HG03442 (cell line): ENCODE measurements around the gene PIK3AP1.

Source experiments
- ATAC-seq: cut with Tn5 transposase; IDR thresholded peaks from one replicate; pipeline ENCODE4 v1.9.1; 2021; ENCODE audit warnings: mild to moderate bottlenecking, moderate library complexity; ENCODE audit not compliant: unreplicated experiment

Gene PIK3AP1

GRCh38 chr10:96646301-96646700 lies 74.0 kb downstream of the PIK3AP1 start:
- no peak for ATAC-seq

GRCh38 chr10:96645191-96645721 lies 75.1 kb downstream of the PIK3AP1 start:
- no peak for ATAC-seq

GRCh38 chr10:96643920-96644319 lies 76.4 kb downstream of the PIK3AP1 start:
- ATAC-seq, result no peak

GRCh38 chr10:96642973-96643372 lies 77.3 kb downstream of the PIK3AP1 start:
- ATAC-seq, result no peak

- no peak for ATAC-seq
Measured at GRCh38 chr10:96642530-96642929, 77.8 kb downstream of the PIK3AP1 start.

GRCh38 chr10:96641396-96642295 lies 78.7 kb downstream of the PIK3AP1 start:
- no peak for ATAC-seq

- no peak for ATAC-seq
Measured at GRCh38 chr10:96639899-96640298, 80.4 kb downstream of the PIK3AP1 start.

- no peak for ATAC-seq
Measured at GRCh38 chr10:96638696-96639095, 81.6 kb downstream of the PIK3AP1 start.

- no peak for ATAC-seq
Measured at GRCh38 chr10:96638120-96638519, 82.2 kb downstream of the PIK3AP1 start.

- no peak for ATAC-seq
Measured at GRCh38 chr10:96637709-96638108, 82.6 kb downstream of the PIK3AP1 start.

GRCh38 chr10:96636551-96636950 lies 83.8 kb downstream of the PIK3AP1 start:
- no peak for ATAC-seq

- no peak for ATAC-seq
Measured at GRCh38 chr10:96632974-96633710, 87.2 kb downstream of the PIK3AP1 start.

- ATAC-seq, result no peak
Measured at GRCh38 chr10:96627292-96627691, 93.0 kb downstream of the PIK3AP1 start.

- ATAC-seq, result no peak
Measured at GRCh38 chr10:96626795-96627194, 93.5 kb downstream of the PIK3AP1 start.

- ATAC-seq, result no peak
Measured at GRCh38 chr10:96625173-96625572, 95.1 kb downstream of the PIK3AP1 start.

- no peak for ATAC-seq
Measured at GRCh38 chr10:96622013-96622787, 98.1 kb downstream of the PIK3AP1 start.

- ATAC-seq, result no peak
Measured at GRCh38 chr10:96619796-96620773, 100.2 kb downstream of the PIK3AP1 start.

GRCh38 chr10:96619120-96619519 lies 101.2 kb downstream of the PIK3AP1 start:
- no peak for ATAC-seq

GRCh38 chr10:96618653-96619052 lies 101.7 kb downstream of the PIK3AP1 start:
- ATAC-seq, result no peak

GRCh38 chr10:96616961-96617360 lies 103.4 kb downstream of the PIK3AP1 start:
- no peak for ATAC-seq
